GM12801 (cell line): ENCODE data around the gene RRAGC.

Experiments used
- CTCF ChIP-seq: IDR thresholded peaks from one replicate; pipeline ENCODE4 v1.5.1; 2011; ENCODE audit warnings: control low read depth; ENCODE audit not compliant: insufficient read length; ENCODE audit errors: extremely low read depth

The RRAGC gene

GRCh38 chr1:38814444-38814983 lies 45.1 kb downstream of the RRAGC start:
- TF ChIP-seq CTCF = no peak

- TF ChIP-seq CTCF = no peak
Observed at GRCh38 chr1:38812981-38813380, 46.6 kb downstream of the RRAGC start.

GRCh38 chr1:38806090-38806489 lies 53.5 kb downstream of the RRAGC start:
- TF ChIP-seq CTCF = no peak

GRCh38 chr1:38805036-38805435 lies 54.5 kb downstream of the RRAGC start:
- no peak for TF ChIP-seq CTCF

- TF ChIP-seq CTCF = no peak
Observed at GRCh38 chr1:38804062-38804886, 55.3 kb downstream of the RRAGC start.

GRCh38 chr1:38803647-38804046 lies 55.9 kb downstream of the RRAGC start:
- TF ChIP-seq CTCF = no peak

- TF ChIP-seq CTCF = no peak
Observed at GRCh38 chr1:38800720-38801671, 58.6 kb downstream of the RRAGC start.
